Liver (tissue), 9 donors: ENCODE results near the gene CDH22. TPM values are rescaled to one million over a fixed set of nuclear protein-coding genes. Genes with fewer than 3 reads are reported as not detected.

Source experiments
- DNase-seq: peaks from one replicate; pipeline ENCODE4 v3.0.0-alpha.2; 2017; ENCODE audit warnings: low spot score
- H3K27ac ChIP-seq, 2 donors: one replicate each; pipeline ENCODE4 v1.7.0; 2013; ENCODE audit warnings: inconsistent platforms in 2 of 2, low read length in 2 of 2, control low read depth in 1 of 2, low read depth in 1 of 2, mild to moderate bottlenecking in 1 of 2
- H3K27me3 ChIP-seq, 4 donors: one replicate each; pipeline versions ENCODE4 v1.6.1 to v1.7.0; 2013; ENCODE audit warnings: low read length in 3 of 4, inconsistent platforms in 1 of 4, mild to moderate bottlenecking in 1 of 4, moderate library complexity in 1 of 4; ENCODE audit not compliant: control insufficient read depth in 4 of 4, insufficient read depth in 4 of 4
- H3K36me3 ChIP-seq, 4 donors: one replicate each; pipeline versions ENCODE4 v1.6.1 to v1.7.0; 2013; ENCODE audit warnings: low read length in 3 of 4, mild to moderate bottlenecking in 3 of 4, low read depth in 1 of 4, moderate library complexity in 1 of 4; ENCODE audit not compliant: control insufficient read depth in 4 of 4, insufficient read depth in 3 of 4
- H3K4me1 ChIP-seq, 4 donors: one replicate each; pipeline versions ENCODE4 v1.6.1 to v1.7.0; 2013; ENCODE audit warnings: low read length in 3 of 4, mild to moderate bottlenecking in 3 of 4, moderate library complexity in 1 of 4; ENCODE audit not compliant: control insufficient read depth in 4 of 4, insufficient read depth in 4 of 4
- H3K4me3 ChIP-seq, 3 donors: one replicate each; pipeline versions ENCODE4 v1.6.1 to v1.7.0; 2013; ENCODE audit warnings: low read length in 3 of 3, control low read depth in 1 of 3, low read depth in 1 of 3, mild to moderate bottlenecking in 1 of 3
- H3K9ac ChIP-seq, 2 donors: one replicate each; pipeline ENCODE4 v1.7.0; 2013; ENCODE audit warnings: low read length in 2 of 2, mild to moderate bottlenecking in 2 of 2, moderate library complexity in 2 of 2, control low read depth in 1 of 2, low read depth in 1 of 2
- H3K9me3 ChIP-seq, 4 donors: one replicate each; pipeline versions ENCODE4 v1.6.1 to v1.7.0; 2013; ENCODE audit warnings: low read length in 3 of 4; ENCODE audit not compliant: control insufficient read depth in 4 of 4
- FOXA2 ChIP-seq: IDR thresholded peaks from 2 replicates; pipeline ENCODE4 v1.6.1; 2016; ENCODE audit warnings: antibody characterized with exemption
- GABPA ChIP-seq, 2 donors: IDR thresholded peaks in 1 of 2; conservative IDR thresholded peaks in 1 of 2; 2 replicates each; pipeline ENCODE4 v1.6.1; 2016; ENCODE audit warnings: antibody characterized with exemption in 2 of 2, mild to moderate bottlenecking in 1 of 2, moderate library complexity in 1 of 2
- JUND ChIP-seq, 2 donors: IDR thresholded peaks; 2 replicates each; pipeline ENCODE4 v1.6.1; 2016; ENCODE audit warnings: antibody characterized with exemption in 2 of 2
- RAD21 ChIP-seq, 2 donors: IDR thresholded peaks; 2 replicates each; pipeline ENCODE4 v1.6.1; 2016; ENCODE audit warnings: antibody characterized with exemption in 2 of 2, mild to moderate bottlenecking in 2 of 2
- TAF1 ChIP-seq: conservative IDR thresholded peaks from 2 replicates; pipeline ENCODE4 v1.6.1; 2016; ENCODE audit warnings: antibody characterized with exemption, mild to moderate bottlenecking
- YY1 ChIP-seq: IDR thresholded peaks from 2 replicates; pipeline ENCODE4 v1.6.1; 2016; ENCODE audit warnings: antibody characterized with exemption, mild to moderate bottlenecking
- WGBS: extraction: QIAGEN DNeasy Blood & Tissue Kit; methylation state at CpG from one replicate; pipeline ENCODE4 v1.1.7; 2013; 5-methylcytosine and 5-hydroxymethylcytosine counted together
- polyA plus RNA-seq, 2 donors: library from polyadenylated mRNA; stranded (reverse) in 1 of 2; unstranded in 1 of 2; fragments of 200-250 nt in 1 of 2; fragments of >200 nt in 1 of 2; fragmentation: Nextera tagmentation in 1 of 2; extraction: Ambion mirVana in 1 of 2; gene quantifications; one replicate each; pipeline versions ENCODE4 v1.2.1 to v1.2.3, GENCODE V29; 2013 to 2015
- total RNA-seq, 2 donors: library from RNA; depleted of rRNA; stranded (reverse); fragments of >200 nt; gene quantifications; one replicate each; pipeline ENCODE4 v1.2.3, GENCODE V29; 2014
- TF ChIP-seq, protein P1 (sequence below): fragments of 150-350 bp; IDR thresholded peaks from 2 replicates; pipeline ENCODE4 v1.5.1; 2017; ENCODE audit warnings: improper control_type of control experiment, low read depth, low read length; ENCODE audit not compliant: missing input control
- TF ChIP-seq, protein P2 (sequence below): IDR thresholded peaks from 2 replicates; pipeline ENCODE4 v1.6.1; 2016; ENCODE audit warnings: antibody characterized with exemption
- TF ChIP-seq, protein P3 (sequence below): IDR thresholded peaks from 2 replicates; pipeline ENCODE4 v1.6.1; 2016; ENCODE audit warnings: antibody characterized with exemption, mild to moderate bottlenecking
- TF ChIP-seq, protein P4 (sequence below): IDR thresholded peaks from 2 replicates; pipeline ENCODE4 v1.6.1; 2016; ENCODE audit warnings: antibody characterized with exemption
- donor health status: healthy.
- donor health status: healthy.
- donor health status: healthy.
- donor health status: healthy.
- donor health status: healthy.

Gene CDH22
- total and polyA plus RNA-seq, 4 donors, result 0.02 TPM; not detected in 3

DNA sequence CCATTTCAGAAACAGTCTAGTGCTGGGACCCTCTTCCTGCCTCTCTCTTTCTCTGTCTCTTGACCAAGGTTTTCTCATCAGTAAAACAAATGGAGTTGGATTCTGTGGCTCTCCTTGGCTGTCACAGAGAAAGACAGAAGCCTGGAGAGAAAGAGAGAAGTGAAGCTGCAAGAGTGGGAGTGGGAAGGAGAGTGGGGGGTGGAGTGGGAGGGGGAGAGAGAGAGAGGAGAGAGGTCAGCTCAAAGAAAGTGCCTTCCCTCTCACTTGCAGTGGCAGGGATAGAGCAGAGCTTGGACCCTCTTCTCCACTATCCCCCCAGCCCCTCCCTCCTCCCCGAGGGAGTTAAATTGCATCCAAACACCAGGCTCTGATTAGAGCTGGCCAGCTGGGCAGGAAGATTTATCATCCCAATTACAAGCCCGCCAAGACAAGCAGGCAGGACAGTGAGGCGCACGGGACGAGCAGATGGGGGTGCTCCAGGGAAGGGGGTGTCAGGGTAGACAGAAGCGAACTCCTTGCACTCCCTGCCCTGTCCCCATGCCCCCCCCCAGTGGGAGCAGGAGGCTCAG, 115.8 kb downstream of the CDH22 start (continued):
- TF ChIP-seq, protein P1, sequence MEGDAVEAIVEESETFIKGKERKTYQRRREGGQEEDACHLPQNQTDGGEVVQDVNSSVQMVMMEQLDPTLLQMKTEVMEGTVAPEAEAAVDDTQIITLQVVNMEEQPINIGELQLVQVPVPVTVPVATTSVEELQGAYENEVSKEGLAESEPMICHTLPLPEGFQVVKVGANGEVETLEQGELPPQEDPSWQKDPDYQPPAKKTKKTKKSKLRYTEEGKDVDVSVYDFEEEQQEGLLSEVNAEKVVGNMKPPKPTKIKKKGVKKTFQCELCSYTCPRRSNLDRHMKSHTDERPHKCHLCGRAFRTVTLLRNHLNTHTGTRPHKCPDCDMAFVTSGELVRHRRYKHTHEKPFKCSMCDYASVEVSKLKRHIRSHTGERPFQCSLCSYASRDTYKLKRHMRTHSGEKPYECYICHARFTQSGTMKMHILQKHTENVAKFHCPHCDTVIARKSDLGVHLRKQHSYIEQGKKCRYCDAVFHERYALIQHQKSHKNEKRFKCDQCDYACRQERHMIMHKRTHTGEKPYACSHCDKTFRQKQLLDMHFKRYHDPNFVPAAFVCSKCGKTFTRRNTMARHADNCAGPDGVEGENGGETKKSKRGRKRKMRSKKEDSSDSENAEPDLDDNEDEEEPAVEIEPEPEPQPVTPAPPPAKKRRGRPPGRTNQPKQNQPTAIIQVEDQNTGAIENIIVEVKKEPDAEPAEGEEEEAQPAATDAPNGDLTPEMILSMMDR, result no peak

DNA sequence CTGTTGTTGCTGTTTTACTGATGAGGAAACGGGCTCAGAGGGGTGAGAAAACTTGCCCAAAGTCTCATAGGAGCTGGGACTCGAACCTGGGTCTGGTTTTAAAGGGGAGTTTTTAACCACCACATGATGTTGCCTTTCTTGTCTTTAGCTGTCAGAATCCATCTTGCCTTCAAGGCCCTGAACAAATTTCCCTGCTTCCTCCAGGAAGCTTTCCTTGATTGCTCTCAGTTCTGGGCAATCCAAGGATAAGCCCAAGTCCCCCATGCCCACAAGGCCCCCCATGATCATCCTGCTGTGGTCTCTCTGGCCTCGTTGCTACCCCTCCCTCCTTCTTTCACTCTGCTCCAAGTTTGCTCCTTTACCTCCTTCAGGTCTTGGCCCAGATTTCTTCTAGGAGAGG, 116.7 kb downstream of the CDH22 start:
- no peak for DNase-seq
- TF ChIP-seq JUND (IDR thresholded peaks at IDR 0.05), result no peak
- TF ChIP-seq TAF1, result no peak
- TF ChIP-seq, protein P2, sequence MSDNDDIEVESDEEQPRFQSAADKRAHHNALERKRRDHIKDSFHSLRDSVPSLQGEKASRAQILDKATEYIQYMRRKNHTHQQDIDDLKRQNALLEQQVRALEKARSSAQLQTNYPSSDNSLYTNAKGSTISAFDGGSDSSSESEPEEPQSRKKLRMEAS, result no peak
- no peak for TF ChIP-seq RAD21 (IDR thresholded peaks at IDR 0.05)
- TF ChIP-seq, protein P3, sequence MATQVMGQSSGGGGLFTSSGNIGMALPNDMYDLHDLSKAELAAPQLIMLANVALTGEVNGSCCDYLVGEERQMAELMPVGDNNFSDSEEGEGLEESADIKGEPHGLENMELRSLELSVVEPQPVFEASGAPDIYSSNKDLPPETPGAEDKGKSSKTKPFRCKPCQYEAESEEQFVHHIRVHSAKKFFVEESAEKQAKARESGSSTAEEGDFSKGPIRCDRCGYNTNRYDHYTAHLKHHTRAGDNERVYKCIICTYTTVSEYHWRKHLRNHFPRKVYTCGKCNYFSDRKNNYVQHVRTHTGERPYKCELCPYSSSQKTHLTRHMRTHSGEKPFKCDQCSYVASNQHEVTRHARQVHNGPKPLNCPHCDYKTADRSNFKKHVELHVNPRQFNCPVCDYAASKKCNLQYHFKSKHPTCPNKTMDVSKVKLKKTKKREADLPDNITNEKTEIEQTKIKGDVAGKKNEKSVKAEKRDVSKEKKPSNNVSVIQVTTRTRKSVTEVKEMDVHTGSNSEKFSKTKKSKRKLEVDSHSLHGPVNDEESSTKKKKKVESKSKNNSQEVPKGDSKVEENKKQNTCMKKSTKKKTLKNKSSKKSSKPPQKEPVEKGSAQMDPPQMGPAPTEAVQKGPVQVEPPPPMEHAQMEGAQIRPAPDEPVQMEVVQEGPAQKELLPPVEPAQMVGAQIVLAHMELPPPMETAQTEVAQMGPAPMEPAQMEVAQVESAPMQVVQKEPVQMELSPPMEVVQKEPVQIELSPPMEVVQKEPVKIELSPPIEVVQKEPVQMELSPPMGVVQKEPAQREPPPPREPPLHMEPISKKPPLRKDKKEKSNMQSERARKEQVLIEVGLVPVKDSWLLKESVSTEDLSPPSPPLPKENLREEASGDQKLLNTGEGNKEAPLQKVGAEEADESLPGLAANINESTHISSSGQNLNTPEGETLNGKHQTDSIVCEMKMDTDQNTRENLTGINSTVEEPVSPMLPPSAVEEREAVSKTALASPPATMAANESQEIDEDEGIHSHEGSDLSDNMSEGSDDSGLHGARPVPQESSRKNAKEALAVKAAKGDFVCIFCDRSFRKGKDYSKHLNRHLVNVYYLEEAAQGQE, result no peak
- TF ChIP-seq FOXA2, result no peak
- Histone ChIP-seq H3K9me3 (no peaks in the 10 kb centered on the region), H3K36me3 (no peaks in the 10 kb centered on the region), H3K4me1 (no peaks in the 10 kb centered on the region), H3K9ac (no peak overlapping the region), H3K27me3 (peaks cover 0 to 6% (median 0%) of the 10 kb centered on the region in 4 donors), H3K27ac (no peak overlapping the region), H3K4me3 (no peak overlapping the region)
- WGBS, result 44% methylated on average over 3 of the region's 3 CpGs

DNA sequence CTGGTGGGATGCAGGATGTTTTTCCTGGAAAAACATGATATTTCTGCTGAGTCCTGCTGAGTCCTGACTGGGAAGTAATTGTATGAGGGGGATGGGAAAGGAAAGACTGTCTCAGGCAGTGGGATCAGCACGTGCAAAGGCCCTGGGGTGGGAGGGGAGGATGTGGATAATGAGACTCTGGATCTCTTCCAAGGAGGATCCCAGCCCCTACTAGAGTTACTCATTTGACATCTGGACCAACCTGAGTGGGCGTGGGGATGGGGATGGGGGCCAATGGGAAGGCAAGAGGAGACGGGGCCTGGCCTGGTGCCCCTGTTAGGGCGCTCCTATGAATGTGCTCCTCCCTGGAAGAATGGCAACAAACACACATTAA, 117.1 kb downstream of the CDH22 start:
- Histone ChIP-seq H3K4me3 (no peak overlapping the region), H3K9me3 (no peaks in the 10 kb centered on the region), H3K36me3 (no peaks in the 10 kb centered on the region), H3K27ac (no peak overlapping the region), H3K4me1 (no peaks in the 10 kb centered on the region), H3K27me3 (peaks cover 0 to 6% (median 0%) of the 10 kb centered on the region in 4 donors), H3K9ac (no peak overlapping the region)
- WGBS, result 73% methylated on average over 4 of the region's 4 CpGs
- TF ChIP-seq GABPA (IDR thresholded peaks at IDR 0.05 in 1 of 2, conservative IDR thresholded peaks at IDR 0.05 in 1 of 2), result no peak
- TF ChIP-seq JUND (IDR thresholded peaks at IDR 0.05), result no peak
- TF ChIP-seq, protein P4, sequence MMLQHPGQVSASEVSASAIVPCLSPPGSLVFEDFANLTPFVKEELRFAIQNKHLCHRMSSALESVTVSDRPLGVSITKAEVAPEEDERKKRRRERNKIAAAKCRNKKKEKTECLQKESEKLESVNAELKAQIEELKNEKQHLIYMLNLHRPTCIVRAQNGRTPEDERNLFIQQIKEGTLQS, result no peak
- TF ChIP-seq YY1, result no peak
- no peak for TF ChIP-seq FOXA2
- no peak for DNase-seq
